Panc1 (cell line): ENCODE results near the gene KDM2A.

ENCODE experiments used
- CTCF ChIP-seq: fragments of 450-650 bp; IDR thresholded peaks from 2 replicates; pipeline ENCODE4 v1.5.1; 2017; ENCODE audit warnings: mild to moderate bottlenecking
- POLR2AphosphoS5 ChIP-seq: IDR thresholded peaks from 2 replicates; pipeline ENCODE4 v1.6.1; 2012; ENCODE audit warnings: mild to moderate bottlenecking, low read depth, low read length, moderate library complexity
- REST ChIP-seq, 2 experiments: IDR thresholded peaks; 2 replicates each; pipeline ENCODE4 v1.6.1; 2011 to 2012; ENCODE audit warnings: low read depth in 2 of 2, control low read depth in 1 of 2, low read length in 1 of 2, mild to moderate bottlenecking in 1 of 2, moderate library complexity in 1 of 2; ENCODE audit not compliant: insufficient read depth in 1 of 2
- SIN3A ChIP-seq: IDR thresholded peaks from 2 replicates; pipeline ENCODE4 v1.6.1; 2012; ENCODE audit warnings: low read depth, mild to moderate bottlenecking, low read length, moderate library complexity, borderline replicate concordance; ENCODE audit not compliant: insufficient read depth

- TF ChIP-seq POLR2AphosphoS5 (no peak), CTCF (no peak), REST (IDR thresholded peaks at IDR 0.05; ENCODE audit: insufficient read depth in 1 of 2, low read depth in 2 of 2, low read length in 1 of 2) (no peak), SIN3A (no peak)
These were observed 160.0 kb downstream of the KDM2A start for GRCh38 chr11:67278939-67279588.
